ENCODE measurements around the gene TMEM117. TPM values are rescaled to one million over a fixed set of nuclear protein-coding genes. Genes with fewer than 3 reads are reported as not detected.

The TMEM117 gene
- total RNA-seq, 5 donors from 2014 or later (not counting 1 experiment from before 2014, with no cell fraction given) = 3.3 to 4.4 (median 3.9) TPM

DNA sequence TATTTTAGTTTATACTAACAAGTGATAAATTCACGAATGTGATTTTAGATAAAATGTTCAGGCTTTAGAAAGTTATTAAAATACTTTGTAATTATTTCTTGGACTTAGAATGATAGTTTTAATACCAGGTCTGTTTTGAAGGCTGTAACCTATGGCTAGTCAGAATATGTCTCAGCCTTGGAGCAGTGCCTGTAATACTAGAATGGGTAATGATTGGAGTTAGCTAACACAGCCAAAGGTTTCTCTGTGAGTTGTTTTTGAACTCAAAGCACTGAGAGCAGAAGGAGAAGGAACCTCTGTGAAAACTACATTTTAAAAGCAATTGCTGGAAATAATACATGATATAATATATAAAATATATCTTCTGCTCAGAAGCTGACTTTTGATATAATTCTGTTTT is 110.1 kb downstream of the TMEM117 start:
- no peak for DNase-seq
- no peak overlapping the region for H3K27ac Mint-ChIP-seq
- no peaks in the 10 kb centered on the region for H3K4me1 ChIP-seq (ENCODE audit: control insufficient read depth in 1 of 2, extremely low read depth in 1 of 2, insufficient read depth in 2 of 2, low read length in 2 of 2)
- H3K4me3 Mint-ChIP-seq = no peak overlapping the region
- H3K27ac ChIP-seq (ENCODE audit: low read length) = no peak overlapping the region
- ChIA-PET CTCF (interaction anchor here in 1 of 2 donors (0.9 kb wide), 1 partner anchor 10 kb away, joined by 3 read pairs; no protein-coding TSS in a partner anchor), POLR2A (interaction anchor here in 1 of 2 donors (0.6 kb wide), 1 partner anchor 444 kb away, joined by 6 read pairs; no protein-coding TSS in a partner anchor)
- H3K9me3 ChIP-seq = no peaks in the 10 kb centered on the region
- no peak overlapping the region for H3K4me3 ChIP-seq (ENCODE audit: control insufficient read depth in 1 of 2, extremely low read depth in 1 of 2, low read length in 1 of 2)
- no peak for ATAC-seq (replicated peaks in 1 of 4)
- no peaks in the 10 kb centered on the region for H3K9me3 Mint-ChIP-seq
- peaks cover 47% of the 10 kb centered on the region for H3K36me3 Mint-ChIP-seq
- H3K4me1 Mint-ChIP-seq = no peaks in the 10 kb centered on the region
- no peaks in the 10 kb centered on the region for H3K27me3 Mint-ChIP-seq
- no CpG with 5 or more reads among the region's 1 CpG for WGBS (ENCODE audit: insufficient coverage)
- H3K27me3 ChIP-seq (replicated peaks in 1 of 2; ENCODE audit: control insufficient read depth in 2 of 2, extremely low read depth in 1 of 2, insufficient read depth in 2 of 2, low read length in 1 of 2) = no peaks in the 10 kb centered on the region
- H3K36me3 ChIP-seq (ENCODE audit: control insufficient read depth in 2 of 2, extremely low read depth in 1 of 2, insufficient read depth in 1 of 2, low read length in 1 of 2) = no peaks in the 10 kb centered on the region

DNA sequence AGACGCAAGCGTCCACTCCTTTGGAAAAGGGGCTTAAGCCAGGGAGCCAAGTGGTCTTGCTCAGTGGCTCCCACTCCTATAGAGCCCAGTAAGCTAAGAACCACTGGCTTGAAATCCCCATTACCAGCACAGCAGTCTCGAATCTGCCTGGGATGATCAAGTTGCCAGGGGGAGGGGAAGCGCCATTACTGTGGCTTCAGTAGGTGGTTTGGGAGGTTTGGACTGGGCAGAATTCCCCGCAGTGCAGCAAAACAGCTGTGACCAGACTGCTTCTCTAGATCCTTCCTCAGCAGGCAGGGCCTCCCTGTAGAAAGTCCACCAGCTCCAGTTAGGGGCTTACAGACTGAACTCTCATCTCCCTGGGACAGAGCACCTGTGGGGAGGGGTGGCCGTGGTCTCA is 115.4 kb downstream of the TMEM117 start:
- H3K9me3 Mint-ChIP-seq = peaks cover 5 to 9% (median 7%) of the 10 kb centered on the region in 3 donors
- WGBS (ENCODE audit: insufficient coverage) = 100% methylated on average over 3 of the region's 6 CpGs

DNA sequence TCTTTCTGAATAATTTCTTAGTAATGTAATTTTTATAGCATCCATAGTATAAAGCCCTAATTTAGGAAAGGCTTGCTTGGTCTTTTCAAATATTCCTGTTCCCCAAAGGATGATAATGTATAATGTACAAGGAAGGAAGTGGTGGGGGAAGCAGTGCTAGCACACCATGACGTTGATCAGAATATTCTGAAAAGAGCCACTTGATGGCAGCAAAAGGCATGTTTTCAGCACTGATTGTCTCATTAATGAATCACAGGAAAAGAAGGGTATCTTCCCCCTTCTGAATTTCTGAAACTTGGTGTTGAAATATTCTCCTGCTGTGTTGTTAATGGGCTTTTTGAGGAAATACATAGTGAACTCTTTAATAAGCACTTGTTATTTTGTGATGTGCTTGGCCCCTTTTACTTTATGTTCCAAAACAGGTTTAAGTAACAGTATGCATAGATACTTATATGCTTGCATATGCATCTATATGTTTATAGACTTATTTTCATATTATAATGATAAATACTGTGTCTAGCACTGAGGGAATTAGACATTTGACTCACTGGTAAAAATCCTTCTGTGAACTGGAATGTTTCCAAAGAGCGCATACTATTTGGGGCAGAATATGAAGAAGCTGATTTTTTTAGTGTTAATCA is 122.0 kb downstream of the TMEM117 start:
- ChIA-PET POLR2A (no interaction called here), CTCF (interaction anchor here (0.6 to 1.0 kb wide), 3 partner anchors 973 to 1230 kb away, joined by 3 to 4 read pairs (median 3); no protein-coding TSS in a partner anchor)
- no peaks in the 10 kb centered on the region for H3K36me3 ChIP-seq (ENCODE audit: control insufficient read depth in 2 of 2, extremely low read depth in 1 of 2, insufficient read depth in 1 of 2, low read length in 1 of 2)
- H3K27ac ChIP-seq (ENCODE audit: low read length) = no peak overlapping the region
- Mint-ChIP-seq H3K4me1 (peaks cover 3 to 11% (median 5%) of the 10 kb centered on the region in 3 donors), H3K36me3 (no peaks in the 10 kb centered on the region), H3K27ac (no peak overlapping the region), H3K27me3 (no peaks in the 10 kb centered on the region), H3K4me3 (no peak overlapping the region), H3K9me3 (peaks cover 0 to 3% (median 3%) of the 10 kb centered on the region in 3 donors)
- DNase-seq = peak in 3 of 35 experiments; percentile 1 to 44 (median 3)
- no peaks in the 10 kb centered on the region for H3K27me3 ChIP-seq (replicated peaks in 1 of 2; ENCODE audit: control insufficient read depth in 2 of 2, extremely low read depth in 1 of 2, insufficient read depth in 2 of 2, low read length in 1 of 2)
- 0% methylated on average over 1 of the region's 2 CpGs for WGBS (ENCODE audit: insufficient coverage)
- peak in 3 of 4 experiments; percentile 38 to 62 (median 45) for ATAC-seq (replicated peaks in 1 of 4)
- no peaks in the 10 kb centered on the region for H3K4me1 ChIP-seq (ENCODE audit: control insufficient read depth in 1 of 2, extremely low read depth in 1 of 2, insufficient read depth in 2 of 2, low read length in 2 of 2)
- no peak overlapping the region for H3K4me3 ChIP-seq (ENCODE audit: control insufficient read depth in 1 of 2, extremely low read depth in 1 of 2, low read length in 1 of 2)
- H3K9me3 ChIP-seq = no peaks in the 10 kb centered on the region

More for the DNA sequence above, 115.4 kb downstream of the TMEM117 start:
- Mint-ChIP-seq H3K27me3 (no peaks in the 10 kb centered on the region), H3K4me1 (peaks cover 3 to 8% (median 5%) of the 10 kb centered on the region in 3 donors), H3K36me3 (peaks cover 28% of the 10 kb centered on the region), H3K27ac (no peak overlapping the region), H3K4me3 (no peak overlapping the region)
- H3K27me3 ChIP-seq (replicated peaks in 1 of 2; ENCODE audit: control insufficient read depth in 2 of 2, extremely low read depth in 1 of 2, insufficient read depth in 2 of 2, low read length in 1 of 2) = no peaks in the 10 kb centered on the region
- H3K36me3 ChIP-seq (ENCODE audit: control insufficient read depth in 2 of 2, extremely low read depth in 1 of 2, insufficient read depth in 1 of 2, low read length in 1 of 2) = no peaks in the 10 kb centered on the region
- DNase-seq (no peak), ATAC-seq (replicated peaks in 1 of 4) (no peak)
- H3K27ac ChIP-seq (ENCODE audit: low read length) = no peak overlapping the region
- ChIA-PET POLR2A (no interaction called here), CTCF (no interaction called here)
- no peak overlapping the region for H3K4me3 ChIP-seq (ENCODE audit: control insufficient read depth in 1 of 2, extremely low read depth in 1 of 2, low read length in 1 of 2)
- no peaks in the 10 kb centered on the region for H3K9me3 ChIP-seq
- no peaks in the 10 kb centered on the region for H3K4me1 ChIP-seq (ENCODE audit: control insufficient read depth in 1 of 2, extremely low read depth in 1 of 2, insufficient read depth in 2 of 2, low read length in 2 of 2)

DNA sequence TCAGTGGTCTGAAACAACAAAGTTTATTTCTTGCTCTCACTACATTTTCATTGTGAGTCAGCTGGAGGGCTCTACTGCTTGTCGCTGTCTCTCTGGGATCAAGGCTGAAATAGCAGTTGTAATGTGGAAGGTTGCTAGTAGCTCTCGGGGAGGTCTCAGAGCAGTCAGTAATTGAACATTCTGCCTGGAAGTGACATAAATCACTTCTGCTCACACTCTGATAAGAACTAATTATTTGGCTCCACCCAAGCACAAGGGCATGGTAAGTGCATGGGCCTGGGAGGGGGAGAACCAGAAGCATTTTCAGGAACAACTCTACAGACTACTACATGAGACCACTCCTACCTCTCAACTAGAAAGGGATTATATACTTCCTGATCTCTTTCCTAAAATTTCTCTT is 128.2 kb downstream of the TMEM117 start:
- ChIA-PET CTCF (no interaction called here), POLR2A (no interaction called here)
- WGBS (ENCODE audit: insufficient coverage) = no CpG with 5 or more reads among the region's 2 CpGs
- no peaks in the 10 kb centered on the region for H3K36me3 ChIP-seq (ENCODE audit: control insufficient read depth in 2 of 2, extremely low read depth in 1 of 2, insufficient read depth in 1 of 2, low read length in 1 of 2)
- no peak overlapping the region for H3K4me3 ChIP-seq (ENCODE audit: control insufficient read depth in 1 of 2, extremely low read depth in 1 of 2, low read length in 1 of 2)
- H3K27me3 ChIP-seq (replicated peaks in 1 of 2; ENCODE audit: control insufficient read depth in 2 of 2, extremely low read depth in 1 of 2, insufficient read depth in 2 of 2, low read length in 1 of 2) = no peaks in the 10 kb centered on the region
- H3K9me3 ChIP-seq = no peaks in the 10 kb centered on the region
- Mint-ChIP-seq H3K4me3 (no peak overlapping the region), H3K36me3 (peaks cover 15% of the 10 kb centered on the region), H3K4me1 (no peaks in the 10 kb centered on the region), H3K27ac (no peak overlapping the region), H3K9me3 (peaks cover 0 to 10% (median 0%) of the 10 kb centered on the region in 3 donors), H3K27me3 (no peaks in the 10 kb centered on the region)
- DNase-seq (no peak), ATAC-seq (replicated peaks in 1 of 4) (no peak)
- no peak overlapping the region for H3K27ac ChIP-seq (ENCODE audit: low read length)
- H3K4me1 ChIP-seq (ENCODE audit: control insufficient read depth in 1 of 2, extremely low read depth in 1 of 2, insufficient read depth in 2 of 2, low read length in 2 of 2) = no peaks in the 10 kb centered on the region

DNA sequence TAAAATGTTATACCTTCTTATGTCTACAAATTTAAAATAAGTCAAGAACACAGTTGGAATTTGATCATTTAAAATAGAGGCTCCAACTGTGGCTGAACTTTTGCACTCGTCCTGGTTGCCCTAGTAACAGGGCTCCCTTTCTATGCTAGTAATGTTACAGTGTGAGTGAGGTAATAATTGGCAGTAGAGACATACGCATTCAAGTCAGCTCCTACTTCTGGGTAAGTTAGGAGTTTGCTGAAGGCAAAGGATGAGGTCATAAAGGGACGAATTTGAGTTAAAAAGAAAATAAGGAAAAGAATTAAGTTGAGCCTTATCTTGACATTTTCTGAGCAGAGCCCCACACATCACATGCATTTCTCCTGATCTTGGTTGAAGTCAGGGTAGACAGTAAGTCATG is 129.1 kb downstream of the TMEM117 start:
- H3K36me3 Mint-ChIP-seq = peaks cover 20% of the 10 kb centered on the region
- 100% methylated on average over 1 of the region's 3 CpGs for WGBS (ENCODE audit: insufficient coverage)
- ATAC-seq (replicated peaks in 1 of 4) (no peak), DNase-seq (no peak)
- CTCF ChIA-PET = no interaction called here
- H3K4me3 Mint-ChIP-seq = no peak overlapping the region
- no peaks in the 10 kb centered on the region for H3K4me1 Mint-ChIP-seq
- POLR2A ChIA-PET = no interaction called here
- Histone ChIP-seq H3K9me3 (no peaks in the 10 kb centered on the region), H3K4me1 (ENCODE audit: control insufficient read depth in 1 of 2, extremely low read depth in 1 of 2, insufficient read depth in 2 of 2, low read length in 2 of 2) (no peaks in the 10 kb centered on the region), H3K27ac (ENCODE audit: low read length) (no peak overlapping the region), H3K4me3 (ENCODE audit: control insufficient read depth in 1 of 2, extremely low read depth in 1 of 2, low read length in 1 of 2) (no peak overlapping the region), H3K27me3 (replicated peaks in 1 of 2; ENCODE audit: control insufficient read depth in 2 of 2, extremely low read depth in 1 of 2, insufficient read depth in 2 of 2, low read length in 1 of 2) (no peaks in the 10 kb centered on the region), H3K36me3 (ENCODE audit: control insufficient read depth in 2 of 2, extremely low read depth in 1 of 2, insufficient read depth in 1 of 2, low read length in 1 of 2) (no peaks in the 10 kb centered on the region)
- H3K9me3 Mint-ChIP-seq = peaks cover 0 to 10% (median 0%) of the 10 kb centered on the region in 3 donors
- no peaks in the 10 kb centered on the region for H3K27me3 Mint-ChIP-seq
- no peak overlapping the region for H3K27ac Mint-ChIP-seq

DNA sequence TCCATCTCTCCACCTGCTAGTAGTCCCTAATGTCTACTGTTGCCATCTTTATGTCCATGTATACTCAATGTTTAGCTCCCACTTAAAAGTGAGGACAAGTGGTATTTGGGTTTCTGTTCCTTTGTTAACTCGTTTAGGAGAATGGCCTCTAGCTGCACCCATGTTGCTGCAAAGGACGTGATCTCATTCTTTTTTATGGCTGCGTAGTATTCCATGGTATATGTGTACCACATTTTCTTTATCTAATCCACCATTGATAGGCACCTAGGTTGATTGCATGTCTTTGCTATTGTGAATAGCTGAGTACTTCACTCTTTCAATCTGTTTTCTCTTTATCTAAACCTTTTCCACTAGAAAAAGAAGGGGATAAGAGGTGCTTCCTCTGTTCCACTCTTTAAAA is 130.0 kb downstream of the TMEM117 start:
- Mint-ChIP-seq H3K4me1 (no peaks in the 10 kb centered on the region), H3K9me3 (peaks cover 0 to 10% (median 0%) of the 10 kb centered on the region in 3 donors), H3K27me3 (no peaks in the 10 kb centered on the region), H3K4me3 (no peak overlapping the region), H3K36me3 (peaks cover 25% of the 10 kb centered on the region), H3K27ac (no peak overlapping the region)
- no CpG with 5 or more reads among the region's 3 CpGs for WGBS (ENCODE audit: insufficient coverage)
- no peaks in the 10 kb centered on the region for H3K27me3 ChIP-seq (replicated peaks in 1 of 2; ENCODE audit: control insufficient read depth in 2 of 2, extremely low read depth in 1 of 2, insufficient read depth in 2 of 2, low read length in 1 of 2)
- no peaks in the 10 kb centered on the region for H3K36me3 ChIP-seq (ENCODE audit: control insufficient read depth in 2 of 2, extremely low read depth in 1 of 2, insufficient read depth in 1 of 2, low read length in 1 of 2)
- H3K4me1 ChIP-seq (ENCODE audit: control insufficient read depth in 1 of 2, extremely low read depth in 1 of 2, insufficient read depth in 2 of 2, low read length in 2 of 2) = no peaks in the 10 kb centered on the region
- DNase-seq = no peak
- ChIA-PET POLR2A (no interaction called here), CTCF (no interaction called here)
- H3K9me3 ChIP-seq = no peaks in the 10 kb centered on the region
- no peak overlapping the region for H3K27ac ChIP-seq (ENCODE audit: low read length)
- ATAC-seq (replicated peaks in 1 of 4) = no peak
- no peak overlapping the region for H3K4me3 ChIP-seq (ENCODE audit: control insufficient read depth in 1 of 2, extremely low read depth in 1 of 2, low read length in 1 of 2)
